ENCODE data around the gene RRAS2. TPM values are rescaled to one million over a fixed set of nuclear protein-coding genes. Genes with fewer than 3 reads are reported as not detected.
A peak's percentile ranks its signal among the peaks of the same experiment; 100 is the strongest.

Gene RRAS2
- total and polyA plus RNA-seq, 2 of the 4 experiments (the other 2 are of a cell fraction), result 85.5 to 106 TPM

- Histone ChIP-seq H3K79me1 (ENCODE audit: low read depth in 1 of 2, low read length in 2 of 2) (peaks cover 7 to 12% of the 10 kb centered on the region in 2 experiments; a peak in 3 of 4 replicates), H3K4me3 (ENCODE audit: insufficient read depth, low read depth, low read length) (no peak overlapping the region), H3K4me1 (ENCODE audit: control insufficient read depth, insufficient read depth, low read length) (peaks cover 4% of the 10 kb centered on the region; the same call in 1 of the 2 replicates), H2AK5ac (ENCODE audit: low read depth, low read length) (no peak overlapping the region), H3K4me2 (ENCODE audit: low read depth, low read length) (no peak overlapping the region), H3K56ac (ENCODE audit: extremely low read depth, insufficient read depth, low read length) (no peak overlapping the region; the same call in 1 of the 2 replicates), H3K36me3 (ENCODE audit: control insufficient read depth, insufficient read depth, low read length) (peaks cover 5% of the 10 kb centered on the region; the same call in 1 of the 2 replicates), H4K91ac (ENCODE audit: insufficient read depth, low read depth, low read length) (no peak overlapping the region), H2BK20ac (ENCODE audit: low read depth, low read length) (no peak overlapping the region), H2AFZ (replicated peaks; ENCODE audit: low read length, poor library complexity) (no peak overlapping the region), H4K5ac (ENCODE audit: low read depth, low read length) (no peak overlapping the region), H4K8ac (ENCODE audit: low read depth in 2 of 2, low read length in 2 of 2) (no peak overlapping the region), H3K4ac (ENCODE audit: low read depth, low read length) (no peak overlapping the region), H2AK9ac (replicated peaks; ENCODE audit: low read depth, low read length, poor library complexity) (no peak overlapping the region), H3K14ac (replicated peaks; ENCODE audit: low read depth, low read length) (no peak overlapping the region), H3K27ac (ENCODE audit: insufficient read depth, low read length) (no peak overlapping the region), H3K27me3 (ENCODE audit: control insufficient read depth, insufficient read depth, low read length) (no peaks in the 10 kb centered on the region), H2BK120ac (ENCODE audit: low read depth, low read length) (no peak overlapping the region), H3K18ac (ENCODE audit: low read depth, low read length) (no peak overlapping the region), H3K9me3 (ENCODE audit: control insufficient read depth, insufficient read depth, low read length) (no peaks in the 10 kb centered on the region), H3K9ac (ENCODE audit: low read depth, low read length) (no peak overlapping the region), H3K23ac (ENCODE audit: low read depth, low read length) (0 out of 2 replicates have a peak overlapping the region, but pooled peaks have one; percentile 75), H2BK5ac (ENCODE audit: low read depth, low read length, poor library complexity, severe bottlenecking) (no peak overlapping the region), H4K20me1 (ENCODE audit: insufficient read depth, low read length) (no peaks in the 10 kb centered on the region), H2BK15ac (ENCODE audit: low read depth, low read length) (no peak overlapping the region), H3K9me1 (ENCODE audit: insufficient read depth, low read length) (peaks cover 15% of the 10 kb centered on the region)
- WGBS, 2 experiments (ENCODE audit: extremely low coverage in 2 of 2, insufficient read length in 1 of 2), result 100% methylated on average over 1 of the region's 6 CpGs; no CpG with 5 or more reads in 1 of the 2 experiments
- ChIA-PET POLR2A (ENCODE audit: unreplicated experiment) (interaction anchor here (0.7 kb wide), 1 partner anchor 1542 kb away, joined by 6 read pairs; no protein-coding TSS in a partner anchor), CTCF (no interaction called here)
- intact Hi-C loops (cut with micrococcal nuclease) (no loop called here), dilution Hi-C loops (cut with HindIII; ENCODE audit: low sequenced_read_pairs, unreplicated experiment) (no loop called here), in situ Hi-C loops (cut with MboI; ENCODE audit: low sequenced_read_pairs) (loop anchor here (25.0 kb wide), 1 partner anchor 616 kb away; the partner anchor contains the start of gene CYP2R1)
- BruUV-seq (replicated peaks), result no TSS peak
- DNase-seq, result no peak
- TF ChIP-seq MAFK (IDR thresholded peaks at IDR 0.05; ENCODE audit: low read depth, low read length), result no peak
- TF ChIP-seq CEBPB (IDR thresholded peaks at IDR 0.05; ENCODE audit: low read depth, low read length), result no peak
- no peak for TF ChIP-seq MAZ (IDR thresholded peaks at IDR 0.05; ENCODE audit: borderline replicate concordance, low read depth, low read length)
- no peak for TF ChIP-seq USF2 (IDR thresholded peaks at IDR 0.05; ENCODE audit: low read depth, low read length)
- no peak for TF ChIP-seq ELK1 (IDR thresholded peaks at IDR 0.05; ENCODE audit: borderline replicate concordance, low read depth, low read length)
- no peak for TF ChIP-seq RCOR1 (IDR thresholded peaks at IDR 0.05; ENCODE audit: insufficient replicate concordance, low read length)
- no peak for TF ChIP-seq NFE2L2 (IDR thresholded peaks at IDR 0.05; ENCODE audit: low read depth, low read length)
- no peak for ATAC-seq (ENCODE audit: low read depth)
Measured at GRCh38 chr11:14270690-14271542, 88.1 kb downstream of the RRAS2 start.
